ENCODE data around the gene PCED1A. TPM values are rescaled to one million over a fixed set of nuclear protein-coding genes. Genes with fewer than 3 reads are reported as not detected.

PCED1A gene
- total and polyA plus RNA-seq, 2 donors from 2014 or later: 43.6 to 47.7 TPM

DNA sequence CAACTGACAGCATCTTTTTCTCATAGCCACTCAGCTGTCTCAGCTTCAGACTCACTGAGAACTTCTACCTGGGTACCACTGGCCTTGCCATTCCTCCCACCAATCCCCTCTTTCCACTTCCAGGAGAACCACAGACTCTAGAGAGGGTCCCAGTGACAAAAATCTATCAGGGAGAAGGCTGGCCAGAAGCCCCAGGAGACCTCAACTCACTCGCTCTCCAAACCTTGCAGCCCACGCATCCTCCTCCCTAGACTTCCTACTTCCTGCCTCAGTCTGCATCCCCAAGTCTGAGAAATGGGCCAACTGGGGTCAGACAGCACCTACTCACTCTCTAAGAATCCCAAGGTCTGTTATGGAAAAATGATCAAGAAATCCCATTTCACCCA is 23.1 kb downstream of the PCED1A start:
- H3K9ac ChIP-seq (ENCODE audit: low read length in 3 of 3): no peak overlapping the region
- H3K9me3 ChIP-seq (ENCODE audit: control insufficient read depth in 2 of 3, insufficient read depth in 1 of 3, low read length in 3 of 3): peaks cover 0 to 4% (median 0%) of the 10 kb centered on the region in 3 donors
- H3K4me3 ChIP-seq (ENCODE audit: low read length in 3 of 3): no peak overlapping the region
- FAIRE-seq: no peak
- H3K27me3 ChIP-seq (ENCODE audit: control insufficient read depth, insufficient read depth, low read length): no peaks in the 10 kb centered on the region
- TF ChIP-seq, protein P1, sequence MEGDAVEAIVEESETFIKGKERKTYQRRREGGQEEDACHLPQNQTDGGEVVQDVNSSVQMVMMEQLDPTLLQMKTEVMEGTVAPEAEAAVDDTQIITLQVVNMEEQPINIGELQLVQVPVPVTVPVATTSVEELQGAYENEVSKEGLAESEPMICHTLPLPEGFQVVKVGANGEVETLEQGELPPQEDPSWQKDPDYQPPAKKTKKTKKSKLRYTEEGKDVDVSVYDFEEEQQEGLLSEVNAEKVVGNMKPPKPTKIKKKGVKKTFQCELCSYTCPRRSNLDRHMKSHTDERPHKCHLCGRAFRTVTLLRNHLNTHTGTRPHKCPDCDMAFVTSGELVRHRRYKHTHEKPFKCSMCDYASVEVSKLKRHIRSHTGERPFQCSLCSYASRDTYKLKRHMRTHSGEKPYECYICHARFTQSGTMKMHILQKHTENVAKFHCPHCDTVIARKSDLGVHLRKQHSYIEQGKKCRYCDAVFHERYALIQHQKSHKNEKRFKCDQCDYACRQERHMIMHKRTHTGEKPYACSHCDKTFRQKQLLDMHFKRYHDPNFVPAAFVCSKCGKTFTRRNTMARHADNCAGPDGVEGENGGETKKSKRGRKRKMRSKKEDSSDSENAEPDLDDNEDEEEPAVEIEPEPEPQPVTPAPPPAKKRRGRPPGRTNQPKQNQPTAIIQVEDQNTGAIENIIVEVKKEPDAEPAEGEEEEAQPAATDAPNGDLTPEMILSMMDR (IDR thresholded peaks at IDR 0.05; ENCODE audit: borderline replicate concordance, extremely low read depth, insufficient read depth): no peak
- no peaks in the 10 kb centered on the region for H3K4me1 ChIP-seq (ENCODE audit: control insufficient read depth in 2 of 3, insufficient read depth in 2 of 3, low read depth in 1 of 3, low read length in 3 of 3)
- intact Hi-C loops (cut with DNase I): no loop called here
- H3K27ac ChIP-seq (ENCODE audit: low read depth in 2 of 2, low read length in 2 of 2): no peak overlapping the region
- peak in 2 of 5 donors; percentile 18 to 25 for DNase-seq
- H3K36me3 ChIP-seq (ENCODE audit: control insufficient read depth in 2 of 3, insufficient read depth in 3 of 3, low read length in 3 of 3): no peaks in the 10 kb centered on the region

DNA sequence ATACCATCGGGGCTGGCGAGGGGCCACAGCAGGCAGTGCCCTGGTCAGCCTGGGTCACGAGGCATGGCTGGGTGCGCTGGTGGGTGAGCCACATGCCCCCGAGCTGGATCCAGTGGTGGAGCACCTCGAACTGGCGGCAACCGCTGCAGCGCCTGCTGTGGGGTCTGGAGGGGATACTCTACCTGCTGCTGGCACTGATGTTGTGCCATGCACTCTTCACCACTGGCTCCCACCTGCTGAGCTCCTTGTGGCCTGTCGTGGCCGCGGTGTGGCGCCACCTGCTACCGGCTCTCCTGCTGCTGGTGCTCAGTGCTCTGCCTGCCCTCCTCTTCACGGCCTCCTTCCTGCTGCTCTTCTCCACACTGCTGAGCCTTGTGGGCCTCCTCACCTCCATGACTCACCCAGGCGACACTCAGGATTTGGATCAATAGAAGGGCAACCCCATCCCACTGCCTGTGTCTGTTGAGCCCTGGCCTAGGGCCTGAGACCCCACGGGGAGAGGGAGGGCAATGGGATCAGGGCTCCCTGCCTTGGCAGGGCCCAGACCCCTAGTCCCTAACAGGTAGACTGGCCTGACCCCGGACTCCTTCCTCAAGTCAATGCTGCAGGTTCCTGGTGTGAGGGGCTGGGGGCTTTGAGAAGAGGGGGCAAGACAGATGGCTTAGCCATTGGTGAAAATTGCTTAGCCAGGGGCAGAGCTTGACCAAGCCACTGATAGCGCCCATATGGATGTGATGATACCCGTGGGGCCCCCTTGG is 23.7 kb downstream of the PCED1A start:
- no peaks in the 10 kb centered on the region for H3K27me3 ChIP-seq (ENCODE audit: control insufficient read depth, insufficient read depth, low read length)
- peaks cover 0 to 5% (median 3%) of the 10 kb centered on the region in 3 donors for H3K9me3 ChIP-seq (ENCODE audit: control insufficient read depth in 2 of 3, insufficient read depth in 1 of 3, low read length in 3 of 3)
- no peak overlapping the region for H3K27ac ChIP-seq (ENCODE audit: low read depth in 2 of 2, low read length in 2 of 2)
- TF ChIP-seq, protein P1 (IDR thresholded peaks at IDR 0.05; ENCODE audit: borderline replicate concordance, extremely low read depth, insufficient read depth): no peak
- intact Hi-C loops (cut with DNase I): no loop called here
- no peak overlapping the region for H3K4me3 ChIP-seq (ENCODE audit: low read length in 3 of 3)
- peak in 2 of 5 donors; percentile 42 to 72 for DNase-seq
- H3K4me1 ChIP-seq (ENCODE audit: control insufficient read depth in 2 of 3, insufficient read depth in 2 of 3, low read depth in 1 of 3, low read length in 3 of 3): no peaks in the 10 kb centered on the region
- no peak for FAIRE-seq
- H3K9ac ChIP-seq (ENCODE audit: low read length in 3 of 3): no peak overlapping the region
- H3K36me3 ChIP-seq (ENCODE audit: control insufficient read depth in 2 of 3, insufficient read depth in 3 of 3, low read length in 3 of 3): no peaks in the 10 kb centered on the region

DNA sequence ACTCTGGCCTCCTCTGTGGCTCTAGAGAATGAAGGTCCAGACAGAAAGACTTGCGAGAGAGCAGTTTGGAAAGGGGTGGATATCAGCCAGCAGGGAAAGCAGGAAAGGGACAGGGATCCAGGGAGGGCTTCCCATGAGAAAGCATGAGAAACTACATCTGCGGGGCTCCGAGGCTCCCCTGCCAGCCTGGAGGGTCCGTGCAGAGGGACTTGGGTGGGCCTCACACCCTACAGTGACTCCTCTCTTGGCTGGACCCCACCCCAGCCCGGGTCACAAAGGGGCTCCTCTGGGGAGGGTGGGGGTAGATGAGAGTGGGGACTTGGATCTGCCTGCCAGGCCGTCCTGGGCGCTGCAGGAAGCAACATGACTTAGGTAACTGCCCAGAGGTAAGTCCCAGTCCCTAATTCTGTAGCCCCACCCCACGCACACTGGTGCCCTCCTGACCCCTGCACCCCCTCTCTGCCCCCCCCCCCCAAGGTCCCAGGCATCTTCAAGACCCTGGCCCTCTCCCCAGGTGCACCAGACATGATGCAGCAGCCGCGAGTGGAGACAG is 24.3 kb downstream of the PCED1A start, which contains the start of gene TMEM239:
Gene TMEM239, plus strand, starts transcription at position 335 of the 553 bp plus-strand sequence. Its CDS starts 191 bp downstream, at position 526.
- peaks cover 0 to 5% (median 3%) of the 10 kb centered on the region in 3 donors for H3K9me3 ChIP-seq (ENCODE audit: control insufficient read depth in 2 of 3, insufficient read depth in 1 of 3, low read length in 3 of 3)
- FAIRE-seq (no peak), DNase-seq (peak in 2 of 5 donors; percentile 42 to 58)
- no peak within 1 kb of the TSS for H3K9ac ChIP-seq (ENCODE audit: low read length in 3 of 3)
- no peaks in the 10 kb centered on the region for H3K4me1 ChIP-seq (ENCODE audit: control insufficient read depth in 2 of 3, insufficient read depth in 2 of 3, low read depth in 1 of 3, low read length in 3 of 3)
- intact Hi-C loops (cut with DNase I): no loop called here
- H3K27me3 ChIP-seq (ENCODE audit: control insufficient read depth, insufficient read depth, low read length): no peaks in the 10 kb centered on the region
- no peak within 1 kb of the TSS for H3K4me3 ChIP-seq (ENCODE audit: low read length in 3 of 3)
- TF ChIP-seq, protein P1 (IDR thresholded peaks at IDR 0.05; ENCODE audit: borderline replicate concordance, extremely low read depth, insufficient read depth): no peak
- H3K27ac ChIP-seq (ENCODE audit: low read depth in 2 of 2, low read length in 2 of 2): no peak within 1 kb of the TSS
- H3K36me3 ChIP-seq (ENCODE audit: control insufficient read depth in 2 of 3, insufficient read depth in 3 of 3, low read length in 3 of 3): no peaks in the 10 kb centered on the region

All from kidney (tissue), 14 donors.